ENCODE data around the gene TMC3.

Gene TMC3

GRCh38 chr15:81297147-81297572 lies 76.9 kb downstream of the TMC3 start:
- no peak for DNase-seq

DNA sequence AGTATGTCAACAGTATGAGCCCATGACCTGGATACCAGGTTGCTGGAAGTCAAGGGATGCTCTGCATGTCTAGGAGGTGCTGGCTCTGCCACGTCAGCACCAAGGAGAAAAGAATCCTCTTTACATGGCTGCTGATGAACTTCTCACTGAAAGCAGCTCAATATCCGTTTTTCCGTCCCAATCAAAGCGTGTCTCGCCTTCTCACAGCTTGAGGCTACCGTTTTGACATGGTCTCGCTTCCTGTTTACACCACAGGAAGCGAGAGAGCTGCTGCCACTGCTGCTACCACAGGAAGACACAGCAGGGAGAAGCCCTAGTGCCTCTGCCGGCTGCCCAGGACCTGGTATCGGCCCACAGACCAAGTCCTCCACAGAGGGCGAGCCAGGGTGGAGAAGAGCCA lies 77.3 kb downstream of the TMC3 start:
- no peak for DNase-seq

DNA sequence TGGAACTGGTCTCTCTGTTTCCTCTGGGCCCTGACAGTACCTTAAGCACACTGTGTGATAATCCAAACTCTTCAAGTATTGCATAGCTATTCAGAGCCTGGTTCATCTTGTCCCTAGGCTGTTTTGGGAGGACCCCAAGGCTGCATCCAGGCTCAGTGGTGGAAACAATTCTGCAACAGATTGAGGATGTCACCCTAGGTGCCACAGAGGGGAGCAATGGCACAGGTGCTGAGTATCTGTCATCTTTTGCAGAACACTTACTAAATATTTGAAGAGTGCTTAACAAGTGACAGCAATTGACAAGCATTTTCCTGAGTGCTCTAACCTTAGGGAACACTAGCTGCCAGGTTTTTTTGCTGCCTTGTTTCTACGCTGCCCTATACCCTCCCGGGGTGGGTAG lies 77.8 kb downstream of the TMC3 start:
- DNase-seq = no peak

DNA sequence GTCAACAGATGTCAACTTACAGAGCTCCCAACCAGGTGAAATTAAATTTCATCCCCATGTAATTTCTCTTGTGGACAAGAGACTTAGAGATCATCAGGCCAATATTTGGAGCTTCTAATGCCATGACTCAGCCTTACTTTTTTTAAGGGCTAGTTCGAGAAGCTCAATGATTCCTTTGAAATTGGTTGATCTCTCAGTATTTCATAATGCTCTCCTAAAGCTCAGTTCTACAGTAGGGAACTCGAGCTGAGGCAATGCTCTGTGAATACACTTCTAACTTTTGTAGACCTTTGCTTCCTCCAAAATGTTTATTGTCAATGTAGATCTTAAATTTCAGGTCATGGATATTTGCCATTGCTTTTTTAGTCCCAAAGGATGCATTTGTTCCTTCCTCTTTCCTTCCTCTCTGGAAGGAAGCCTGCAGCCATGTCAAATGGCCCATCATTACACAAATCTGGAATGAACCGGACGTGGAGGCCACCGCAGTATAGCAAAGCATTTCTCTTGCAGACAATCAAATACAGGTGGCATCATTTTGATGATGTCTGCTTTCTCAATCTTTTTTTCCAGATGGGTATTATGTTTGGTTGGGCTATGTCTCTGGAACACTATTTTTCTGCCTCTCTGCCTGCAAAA lies 78.4 kb downstream of the TMC3 start:
- DNase-seq = no peak

DNA sequence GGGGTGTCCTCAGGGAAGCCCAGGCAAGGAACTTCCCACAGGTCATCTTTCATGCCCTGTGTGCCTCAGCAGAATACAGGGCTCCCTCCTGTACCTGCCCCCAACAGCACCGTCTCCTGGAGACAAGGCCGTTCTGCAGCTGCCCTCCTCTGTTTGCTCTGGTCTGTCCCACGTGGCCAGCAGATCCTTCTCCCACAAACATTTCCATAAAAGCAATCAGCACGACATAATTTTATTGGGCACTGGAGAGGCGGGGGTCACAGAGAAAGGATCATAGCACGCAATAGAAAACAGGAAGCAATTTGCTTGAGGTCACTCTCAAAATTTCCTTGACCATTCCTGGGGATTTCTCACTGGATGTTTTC lies 79.5 kb downstream of the TMC3 start:
- DNase-seq = no peak

DNA sequence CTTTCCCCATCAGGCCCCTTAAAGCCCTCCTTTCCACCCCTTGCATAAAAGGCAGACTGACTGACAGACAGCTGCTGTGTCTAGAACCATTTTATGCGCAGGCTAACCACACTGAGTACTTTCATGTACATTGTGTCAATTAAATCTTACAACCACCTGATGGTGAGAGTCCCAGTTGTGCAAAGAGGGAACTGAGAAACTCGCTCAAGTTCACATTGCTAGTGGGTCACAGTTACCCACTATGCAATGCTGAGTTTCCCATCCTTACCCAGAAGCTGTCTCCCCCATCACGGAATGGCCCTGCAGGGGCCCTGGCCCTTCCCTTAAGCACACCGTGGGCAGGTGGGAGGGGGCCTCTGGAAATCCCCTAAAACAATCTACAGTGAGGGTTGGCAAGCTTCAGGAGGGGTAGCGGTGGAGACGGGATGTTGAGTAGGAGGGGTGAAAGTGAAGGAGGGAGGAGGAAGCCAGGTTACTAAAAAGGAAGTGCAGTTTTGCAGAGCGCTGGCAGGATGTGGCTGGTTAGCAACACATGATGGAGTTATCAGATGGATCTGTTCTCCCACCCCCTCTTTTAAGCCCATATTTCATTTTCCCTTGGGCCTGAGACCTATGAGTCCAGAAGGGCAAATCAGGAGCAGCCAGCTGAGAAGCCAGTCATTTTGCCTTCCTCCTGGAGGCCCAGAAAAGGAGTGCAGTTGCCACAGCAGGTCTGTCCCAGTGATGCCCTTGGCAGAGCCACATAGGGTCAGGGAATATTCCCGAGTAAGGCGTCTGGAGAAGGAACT lies 80.1 kb downstream of the TMC3 start:
- DNase-seq = no peak

- DNase-seq = no peak
Measured at GRCh38 chr15:81292523-81293001, 81.5 kb downstream of the TMC3 start.

DNA sequence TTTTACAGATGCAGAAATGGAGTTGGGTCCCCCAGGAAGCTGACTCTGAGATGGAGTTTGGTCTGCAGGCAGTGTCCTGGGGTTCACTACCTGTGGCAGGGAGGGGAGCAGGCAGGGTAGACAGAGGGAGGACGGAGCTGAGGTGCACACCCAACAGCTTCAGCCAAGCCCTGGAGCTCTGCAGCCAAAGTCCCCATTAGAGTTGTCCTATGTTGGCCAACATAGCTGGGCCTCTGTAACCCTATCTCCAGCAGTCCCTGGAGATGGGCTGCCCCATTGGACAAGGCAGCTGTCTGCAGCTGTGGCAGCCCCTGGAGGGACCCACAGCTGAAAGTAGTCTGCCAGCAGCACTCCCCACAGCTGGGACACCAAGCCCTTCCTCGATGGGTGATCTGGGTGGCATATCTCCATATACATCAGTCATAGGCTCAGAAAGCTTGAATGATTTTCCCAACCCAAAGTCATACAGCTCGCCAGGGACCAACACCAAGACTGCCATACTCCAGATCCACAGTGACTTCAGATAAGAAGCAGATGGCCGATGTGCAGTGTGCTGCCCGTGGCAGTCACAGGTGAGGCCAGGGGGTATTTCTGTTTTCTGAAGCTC lies 82.0 kb downstream of the TMC3 start:
- DNase-seq = no peak

- DNase-seq = no peak
Measured at GRCh38 chr15:81289910-81290309, 84.1 kb downstream of the TMC3 start.

DNA sequence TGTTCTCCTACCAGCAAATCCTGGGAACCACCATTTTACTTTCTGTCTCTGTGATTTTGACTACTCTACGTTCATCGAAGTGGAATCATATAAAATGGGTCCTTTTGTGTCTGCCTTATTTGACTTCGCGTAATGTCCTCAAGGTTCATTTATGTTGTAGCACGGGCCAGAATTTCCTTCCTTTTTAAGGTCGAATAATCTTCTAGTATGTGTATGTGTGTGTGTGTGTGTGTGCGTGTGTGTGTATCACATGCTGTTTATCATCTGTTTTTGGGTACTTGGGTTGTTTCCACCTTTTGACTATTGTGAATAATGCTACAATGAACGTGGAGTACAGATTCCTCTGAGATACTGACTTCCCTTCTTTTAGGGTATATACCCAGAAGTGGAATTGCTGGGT lies 85.4 kb downstream of the TMC3 start:
- DNase-seq = no peak

DNA sequence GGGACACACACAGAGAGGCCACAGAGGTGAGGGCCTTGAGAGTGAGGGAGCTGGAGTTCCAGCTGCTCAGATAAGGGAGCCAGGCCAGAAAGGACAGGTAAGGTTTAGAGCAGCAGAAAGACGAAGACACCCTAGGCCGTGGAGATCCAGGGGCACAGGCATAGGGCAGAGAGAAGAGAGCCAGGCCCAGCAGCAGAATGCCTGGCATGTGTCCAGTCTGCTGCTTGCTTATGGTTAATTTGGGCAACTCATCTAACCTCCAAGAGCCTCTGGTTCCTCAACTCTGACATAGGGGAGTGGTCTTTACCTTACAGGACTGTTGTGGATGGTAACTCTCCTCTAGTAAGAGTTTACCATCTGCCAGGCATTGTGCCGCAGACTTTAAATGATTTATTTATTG lies 86.0 kb downstream of the TMC3 start:
- DNase-seq = no peak

DNA sequence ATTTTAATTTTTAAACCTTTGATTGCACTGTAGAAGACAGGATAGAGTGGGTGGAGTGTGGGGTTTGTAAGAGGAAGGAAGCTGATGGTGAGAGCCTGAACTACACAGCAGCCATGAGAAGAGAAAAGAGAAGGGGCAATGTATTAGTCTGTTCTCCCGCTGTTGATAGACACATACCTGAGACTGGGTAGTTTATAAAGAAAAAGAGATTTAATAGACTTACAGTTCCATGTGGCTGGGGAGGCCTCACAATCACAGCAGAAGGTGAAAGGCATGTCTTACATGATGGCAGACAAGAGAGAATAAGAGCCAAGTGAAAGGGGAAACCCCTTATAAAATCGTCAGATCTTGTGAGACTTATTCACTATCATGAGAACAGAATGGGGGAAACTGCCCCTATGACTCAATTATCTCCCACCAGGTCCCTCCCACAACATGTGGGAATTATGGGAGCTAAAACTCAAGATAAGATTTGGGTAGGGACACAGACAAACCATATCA lies 87.3 kb downstream of the TMC3 start:
- no peak for DNase-seq

DNA sequence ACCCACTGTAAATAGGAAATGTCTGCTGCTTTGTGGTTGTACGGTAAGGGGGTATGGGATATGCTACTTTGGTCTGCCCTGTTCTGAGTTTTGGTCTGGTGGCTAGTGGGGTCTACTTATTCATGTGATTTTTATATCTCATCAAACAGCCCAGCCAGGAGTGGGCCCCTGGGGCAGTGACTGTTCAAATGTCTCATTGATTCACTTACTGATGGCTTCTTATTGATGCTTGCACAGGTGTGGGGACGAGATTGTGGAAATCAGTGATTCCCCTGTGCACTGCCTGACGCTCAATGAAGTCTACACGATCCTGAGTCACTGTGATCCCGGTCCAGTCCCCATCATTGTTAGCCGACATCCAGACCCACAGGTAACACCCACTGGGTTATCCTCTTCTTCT lies 88.6 kb downstream of the TMC3 start:
- DNase-seq = no peak

DNA sequence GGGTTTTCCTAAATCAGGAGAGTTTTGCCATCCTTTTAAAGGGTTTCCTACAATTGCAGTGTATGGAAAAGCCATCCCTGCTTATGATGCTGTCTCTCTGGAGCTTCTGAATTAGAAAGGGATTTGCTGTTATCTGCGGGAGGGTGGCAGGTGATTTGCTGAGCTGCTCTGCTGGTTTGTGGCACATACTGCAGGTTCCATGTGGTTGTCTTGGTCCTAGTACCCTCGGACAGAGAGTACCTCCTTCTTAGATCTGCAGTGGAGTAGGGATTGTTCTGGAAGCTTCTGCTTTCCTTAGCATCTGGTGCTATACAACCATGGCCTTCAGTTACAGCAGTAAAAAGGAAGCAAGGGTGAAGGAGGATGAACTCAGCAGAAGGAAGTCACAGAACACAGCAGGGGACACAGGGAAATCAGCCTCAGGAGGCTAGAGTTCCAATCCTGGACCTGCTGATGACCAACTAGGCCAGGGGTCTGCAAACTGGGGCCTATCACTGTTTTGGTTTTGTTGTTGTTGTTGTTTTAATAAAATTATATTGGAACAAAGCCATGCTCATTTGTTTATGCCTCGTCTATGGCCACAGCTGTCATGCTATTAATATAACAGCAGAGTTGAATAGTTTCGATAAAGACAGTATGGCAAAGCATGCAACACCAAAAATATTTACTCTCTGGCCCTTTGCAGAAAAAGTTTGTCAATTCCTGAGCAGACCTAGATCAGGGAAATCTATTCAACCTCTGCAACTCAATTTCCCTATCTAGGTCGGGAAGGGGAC lies 89.6 kb downstream of the TMC3 start:
- DNase-seq = no peak

- no peak for DNase-seq
Measured at GRCh38 chr15:81282911-81283310, 91.1 kb downstream of the TMC3 start.

- no peak for DNase-seq
Measured at GRCh38 chr15:81282606-81282895, 91.5 kb downstream of the TMC3 start.

GRCh38 chr15:81281766-81282605 lies 92.0 kb downstream of the TMC3 start:
- no peak for DNase-seq

DNA sequence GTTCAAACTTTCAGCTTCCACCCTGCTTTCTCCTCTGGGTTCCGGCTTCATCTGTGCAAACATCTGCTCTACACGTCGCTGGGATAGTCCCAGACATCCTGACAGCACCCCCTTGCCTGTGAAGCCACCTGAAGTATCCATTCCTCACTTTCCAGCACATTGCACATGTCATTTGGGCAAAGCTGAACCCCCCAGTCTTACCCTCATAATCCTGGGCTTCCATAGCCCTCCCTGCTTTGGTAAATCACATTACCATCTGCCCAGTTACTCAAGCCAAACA lies 92.6 kb downstream of the TMC3 start:
- no peak for DNase-seq
